ENCODE results near the gene PCDH18. TPM values are rescaled to one million over a fixed set of nuclear protein-coding genes. Genes with fewer than 3 reads are reported as not detected.
A peak's percentile ranks its signal among the peaks of the same experiment; 100 is the strongest.

The PCDH18 gene
- total RNA-seq, 4 donors from 2014 or later: 6.3 to 46.2 (median 11.1) TPM

GRCh38 chr4:137530176-137530575 is 2.1 kb downstream of the PCDH18 start:
- no peaks in the 10 kb centered on the region for H3K9me3 ChIP-seq
- H3K27ac ChIP-seq: peak overlapping the region in 2 of 4 donors; percentile 68 to 84

GRCh38 chr4:137529432-137529831 is 2.9 kb downstream of the PCDH18 start:
- Histone ChIP-seq H3K27ac (peak overlapping the region in 2 of 4 donors; percentile 68 to 84), H3K9me3 (no peaks in the 10 kb centered on the region), H3K27me3 (no peaks in the 10 kb centered on the region), H3K4me1 (no peaks in the 10 kb centered on the region), H3K4me3 (peak overlapping the region; percentile 13 to 54 (median 36)), H3K36me3 (no peaks in the 10 kb centered on the region)
- no peak for TF ChIP-seq CTCF (IDR thresholded peaks at IDR 0.05)
- no peak for TF ChIP-seq POLR2A (IDR thresholded peaks at IDR 0.05)
- no peak for DNase-seq

More at GRCh38 chr4:137530176-137530575, 2.1 kb downstream of the PCDH18 start:
- TF ChIP-seq CTCF (IDR thresholded peaks at IDR 0.05): no peak
- no peak for TF ChIP-seq POLR2A (IDR thresholded peaks at IDR 0.05)
- DNase-seq: no peak
- no peaks in the 10 kb centered on the region for H3K4me1 ChIP-seq
- no peaks in the 10 kb centered on the region for H3K36me3 ChIP-seq
- no peaks in the 10 kb centered on the region for H3K27me3 ChIP-seq
- H3K4me3 ChIP-seq: peak overlapping the region in 3 of 4 donors; percentile 28 to 54 (median 48)

GRCh38 chr4:137528673-137529072 is 3.6 kb downstream of the PCDH18 start:
- Histone ChIP-seq H3K36me3 (no peaks in the 10 kb centered on the region), H3K9me3 (no peaks in the 10 kb centered on the region), H3K4me1 (no peaks in the 10 kb centered on the region), H3K4me3 (peak overlapping the region in 3 of 4 donors; percentile 24 to 54 (median 48)), H3K27me3 (no peaks in the 10 kb centered on the region), H3K27ac (peak overlapping the region in 1 of 4 donors; percentile 84)
- no peak for DNase-seq
- TF ChIP-seq CTCF (IDR thresholded peaks at IDR 0.05) (no peak), POLR2A (IDR thresholded peaks at IDR 0.05) (no peak)

- peak overlapping the region in 1 of 4 donors; percentile 54 for H3K4me3 ChIP-seq
- H3K4me1 ChIP-seq: no peaks in the 10 kb centered on the region
- H3K27ac ChIP-seq: peak overlapping the region in 1 of 4 donors; percentile 84
- H3K36me3 ChIP-seq: no peaks in the 10 kb centered on the region
- no peak for DNase-seq
- TF ChIP-seq CTCF (IDR thresholded peaks at IDR 0.05): no peak
- TF ChIP-seq POLR2A (IDR thresholded peaks at IDR 0.05): no peak
- no peaks in the 10 kb centered on the region for H3K9me3 ChIP-seq
- no peaks in the 10 kb centered on the region for H3K27me3 ChIP-seq
These were observed 5.6 kb downstream of the PCDH18 start for GRCh38 chr4:137526681-137527080.

- TF ChIP-seq POLR2A (IDR thresholded peaks at IDR 0.05) (no peak), CTCF (IDR thresholded peaks at IDR 0.05) (no peak)
- no peaks in the 10 kb centered on the region for H3K9me3 ChIP-seq
- H3K27me3 ChIP-seq: no peaks in the 10 kb centered on the region
- H3K36me3 ChIP-seq: no peaks in the 10 kb centered on the region
- H3K4me3 ChIP-seq: no peak overlapping the region
- no peak for DNase-seq
- H3K27ac ChIP-seq: peak overlapping the region in 1 of 4 donors; percentile 15
- H3K4me1 ChIP-seq: no peaks in the 10 kb centered on the region
These were observed 7.4 kb downstream of the PCDH18 start for GRCh38 chr4:137524725-137525369.
